Activated naive CD4-positive, alpha-beta T cell treated with anti-CD3 and anti-CD28 coated beads, Interleukin-2, amount 50 U/mL, for 24 hours (primary cell): Measurements from ENCODE around the gene TRAF3IP1.

Source experiments
- H3K27ac Mint-ChIP-seq: one replicate; pipeline ENCODE4 v1.8.0; 2021; ENCODE audit warnings: mild to moderate bottlenecking, mixed read lengths
- H3K27me3 Mint-ChIP-seq: one replicate; pipeline ENCODE4 v1.8.0; 2021; ENCODE audit warnings: mixed read lengths
- H3K36me3 Mint-ChIP-seq: one replicate; pipeline ENCODE4 v1.8.0; 2021; ENCODE audit warnings: mixed read lengths
- H3K4me1 Mint-ChIP-seq: one replicate; pipeline ENCODE4 v1.8.0; 2021; ENCODE audit warnings: mixed read lengths
- H3K4me3 Mint-ChIP-seq: one replicate; pipeline ENCODE4 v1.8.0; 2021; ENCODE audit warnings: mild to moderate bottlenecking, mixed read lengths
- H3K9me3 Mint-ChIP-seq: one replicate; pipeline ENCODE4 v1.8.0; 2021; ENCODE audit warnings: mixed read lengths

The TRAF3IP1 gene

GRCh38 chr2:238412067-238412767, 91.9 kb downstream of the TRAF3IP1 start:
- H3K36me3 Mint-ChIP-seq, result peaks cover 3% of the 10 kb centered on the region
- H3K4me1 Mint-ChIP-seq, result no peaks in the 10 kb centered on the region
- H3K4me3 Mint-ChIP-seq, result no peak overlapping the region
- H3K27ac Mint-ChIP-seq, result no peak overlapping the region
- no peaks in the 10 kb centered on the region for H3K9me3 Mint-ChIP-seq
- no peaks in the 10 kb centered on the region for H3K27me3 Mint-ChIP-seq

DNA sequence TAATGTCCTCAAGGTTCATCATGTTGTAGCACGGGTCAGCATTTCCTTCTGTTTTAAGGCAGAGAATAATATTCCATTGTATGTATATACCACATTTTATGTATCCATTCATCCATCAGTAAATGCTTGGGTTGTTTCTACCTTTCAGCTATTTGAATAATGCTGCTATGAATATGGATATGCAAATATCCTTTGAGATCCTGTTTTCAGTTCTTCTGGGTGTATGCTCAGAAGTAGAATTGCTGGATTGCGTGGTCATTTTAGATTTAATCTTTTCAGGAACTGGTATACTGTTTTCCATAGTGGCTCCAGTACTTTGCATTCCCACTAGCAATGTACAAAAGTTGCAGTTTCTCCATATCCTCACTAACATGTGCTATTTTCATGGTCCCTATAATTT, 93.0 kb downstream of the TRAF3IP1 start:
- Mint-ChIP-seq H3K27me3 (no peaks in the 10 kb centered on the region), H3K36me3 (peaks cover 3% of the 10 kb centered on the region), H3K27ac (no peak overlapping the region), H3K9me3 (no peaks in the 10 kb centered on the region), H3K4me1 (no peaks in the 10 kb centered on the region), H3K4me3 (no peak overlapping the region)

DNA sequence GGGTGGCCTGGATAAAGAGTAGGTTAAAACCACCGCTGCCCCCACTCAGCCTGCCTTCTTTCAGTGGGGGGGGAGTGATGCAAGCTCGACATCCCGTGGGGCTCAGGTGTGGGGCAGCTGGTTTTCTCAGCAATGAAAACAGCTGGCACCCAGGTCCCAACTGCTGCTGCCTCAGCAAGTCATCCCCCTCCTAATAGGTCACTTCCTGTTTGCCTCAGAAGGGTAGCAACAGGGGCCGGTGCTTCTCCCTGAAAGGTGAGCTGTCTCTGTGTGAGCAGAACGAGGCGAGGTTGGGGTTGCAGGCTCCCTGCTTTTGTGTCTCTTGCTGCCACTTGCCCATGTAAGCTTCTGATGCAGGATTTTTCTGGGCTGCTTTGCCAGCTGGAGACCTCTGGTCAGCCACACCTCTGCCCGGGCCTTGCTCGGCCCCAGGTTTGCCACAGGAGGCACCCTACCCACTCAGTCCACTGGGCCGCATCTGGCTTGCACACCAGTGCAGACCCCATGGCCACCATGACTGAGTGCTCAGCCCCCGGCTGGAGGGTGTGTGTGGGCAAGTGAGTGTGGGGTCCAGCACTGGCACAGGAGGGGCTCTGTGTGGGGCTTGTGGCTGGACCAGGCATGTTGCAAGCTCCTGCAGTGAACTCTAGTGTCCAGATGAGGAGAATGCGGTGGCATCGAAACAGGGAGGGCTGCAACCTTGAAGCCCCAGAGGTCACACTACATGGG, 94.9 kb downstream of the TRAF3IP1 start:
- no peak overlapping the region for H3K27ac Mint-ChIP-seq

GRCh38 chr2:238415893-238416292, 95.6 kb downstream of the TRAF3IP1 start:
- Mint-ChIP-seq H3K36me3 (peaks cover 3% of the 10 kb centered on the region), H3K4me3 (no peak overlapping the region), H3K27ac (no peak overlapping the region), H3K4me1 (no peaks in the 10 kb centered on the region), H3K27me3 (no peaks in the 10 kb centered on the region), H3K9me3 (no peaks in the 10 kb centered on the region)

More for the DNA sequence above, 94.9 kb downstream of the TRAF3IP1 start:
- no peaks in the 10 kb centered on the region for H3K4me1 Mint-ChIP-seq
- H3K4me3 Mint-ChIP-seq, result no peak overlapping the region
- H3K27me3 Mint-ChIP-seq, result no peaks in the 10 kb centered on the region
- H3K9me3 Mint-ChIP-seq, result no peaks in the 10 kb centered on the region
- H3K36me3 Mint-ChIP-seq, result peaks cover 3% of the 10 kb centered on the region

DNA sequence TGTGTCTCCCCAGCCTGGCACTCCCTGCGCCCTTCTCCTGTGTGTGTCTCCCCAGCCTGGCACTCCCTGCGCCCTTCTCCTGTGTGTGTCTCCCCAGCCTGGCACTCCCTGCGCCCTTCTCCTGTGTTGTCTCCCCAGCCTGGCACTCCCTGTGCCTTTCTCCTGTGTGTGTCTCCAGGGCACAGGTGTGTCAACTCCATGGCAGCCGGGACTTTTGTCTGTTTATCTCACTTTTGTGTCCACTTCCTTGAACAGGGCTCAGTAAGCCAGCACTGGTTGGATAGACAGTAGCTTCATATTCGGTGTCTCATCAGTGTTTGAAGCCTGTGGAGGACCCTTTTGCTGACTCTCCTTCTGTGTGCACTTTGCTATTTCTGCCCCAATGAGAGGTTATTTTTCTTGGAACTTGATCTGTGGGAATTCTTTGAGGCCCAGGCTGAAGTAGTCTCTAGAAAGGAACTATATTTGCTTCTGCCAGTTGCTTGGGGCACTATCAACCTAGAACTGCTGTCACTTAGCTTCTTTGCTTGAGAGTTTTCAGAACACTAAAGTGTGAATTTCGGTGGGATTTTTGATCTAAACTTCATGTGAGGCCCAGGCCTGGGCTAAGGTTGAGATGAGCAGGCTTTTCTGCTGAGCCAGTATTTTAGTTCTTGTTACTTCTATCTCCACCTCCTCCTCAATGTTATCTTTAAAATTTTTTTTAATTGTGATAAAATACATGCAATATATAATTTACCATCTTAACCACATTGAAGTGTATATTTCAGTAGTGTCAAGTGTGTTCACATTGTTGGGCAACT, 98.1 kb downstream of the TRAF3IP1 start:
- Mint-ChIP-seq H3K27ac (no peak overlapping the region), H3K4me3 (no peak overlapping the region), H3K4me1 (no peaks in the 10 kb centered on the region)

GRCh38 chr2:238418999-238419546, 98.8 kb downstream of the TRAF3IP1 start:
- H3K4me3 Mint-ChIP-seq, result no peak overlapping the region
- no peaks in the 10 kb centered on the region for H3K4me1 Mint-ChIP-seq
- H3K27me3 Mint-ChIP-seq, result no peaks in the 10 kb centered on the region
- no peak overlapping the region for H3K27ac Mint-ChIP-seq
- peaks cover 3% of the 10 kb centered on the region for H3K36me3 Mint-ChIP-seq
- no peaks in the 10 kb centered on the region for H3K9me3 Mint-ChIP-seq

More for the DNA sequence above, 98.1 kb downstream of the TRAF3IP1 start:
- Mint-ChIP-seq H3K36me3 (peaks cover 3% of the 10 kb centered on the region), H3K9me3 (no peaks in the 10 kb centered on the region), H3K27me3 (no peaks in the 10 kb centered on the region)

DNA sequence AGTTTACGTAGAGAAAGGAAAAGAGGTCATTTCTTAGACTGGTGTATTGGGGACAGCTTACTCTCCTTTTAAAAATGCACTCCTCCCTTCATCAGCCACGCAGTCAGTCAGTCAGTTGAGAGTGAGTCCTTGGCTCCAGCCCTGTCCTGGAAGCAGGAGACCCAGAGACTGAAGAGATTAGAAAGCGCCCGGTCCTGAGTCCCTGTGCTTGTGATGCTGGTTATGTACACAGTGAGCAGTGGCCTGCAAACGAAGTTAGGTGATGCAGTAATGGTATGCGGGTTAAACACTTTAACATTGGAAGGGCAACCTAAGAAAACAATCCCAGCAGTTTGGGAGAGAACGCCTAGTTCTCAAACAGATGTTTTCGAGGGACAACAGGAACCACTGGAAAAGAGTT, 100.1 kb downstream of the TRAF3IP1 start:
- H3K9me3 Mint-ChIP-seq, result no peaks in the 10 kb centered on the region
- H3K36me3 Mint-ChIP-seq, result peaks cover 3% of the 10 kb centered on the region
- H3K27ac Mint-ChIP-seq, result no peak overlapping the region

GRCh38 chr2:238420878-238421694, 100.8 kb downstream of the TRAF3IP1 start:
- no peak overlapping the region for H3K27ac Mint-ChIP-seq
- peaks cover 6% of the 10 kb centered on the region for H3K4me1 Mint-ChIP-seq
- no peak overlapping the region for H3K4me3 Mint-ChIP-seq
- H3K9me3 Mint-ChIP-seq, result no peaks in the 10 kb centered on the region
- H3K27me3 Mint-ChIP-seq, result no peaks in the 10 kb centered on the region
- H3K36me3 Mint-ChIP-seq, result peaks cover 3% of the 10 kb centered on the region

More for the DNA sequence above, 100.1 kb downstream of the TRAF3IP1 start:
- Mint-ChIP-seq H3K4me1 (peaks cover 2% of the 10 kb centered on the region), H3K27me3 (no peaks in the 10 kb centered on the region), H3K4me3 (no peak overlapping the region)

DNA sequence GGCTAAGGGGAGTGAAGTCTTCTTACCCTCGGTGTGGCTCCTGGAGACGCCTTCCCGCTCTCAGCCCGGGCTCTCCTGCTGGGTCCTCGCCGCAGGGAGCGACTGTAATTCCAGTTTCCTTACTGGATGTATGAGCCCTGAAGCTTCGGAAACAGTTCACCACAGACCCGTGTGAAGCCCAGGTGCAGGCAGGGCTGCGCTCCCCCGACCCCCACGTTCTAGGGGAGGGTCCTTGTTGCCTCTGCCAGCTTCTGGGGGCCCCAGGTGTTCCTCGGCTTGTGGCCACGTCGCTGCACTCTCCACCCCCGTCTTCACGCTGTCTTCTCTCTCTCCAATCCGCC, 101.3 kb downstream of the TRAF3IP1 start:
- Mint-ChIP-seq H3K4me1 (peaks cover 8% of the 10 kb centered on the region), H3K27me3 (no peaks in the 10 kb centered on the region), H3K36me3 (peaks cover 2% of the 10 kb centered on the region), H3K4me3 (no peak overlapping the region), H3K27ac (no peak overlapping the region), H3K9me3 (no peaks in the 10 kb centered on the region)

- Mint-ChIP-seq H3K27me3 (no peaks in the 10 kb centered on the region), H3K4me1 (peaks cover 8% of the 10 kb centered on the region), H3K4me3 (no peak overlapping the region), H3K36me3 (no peaks in the 10 kb centered on the region), H3K9me3 (no peaks in the 10 kb centered on the region), H3K27ac (no peak overlapping the region)
Observed at GRCh38 chr2:238422285-238422684, 102.0 kb downstream of the TRAF3IP1 start.

DNA sequence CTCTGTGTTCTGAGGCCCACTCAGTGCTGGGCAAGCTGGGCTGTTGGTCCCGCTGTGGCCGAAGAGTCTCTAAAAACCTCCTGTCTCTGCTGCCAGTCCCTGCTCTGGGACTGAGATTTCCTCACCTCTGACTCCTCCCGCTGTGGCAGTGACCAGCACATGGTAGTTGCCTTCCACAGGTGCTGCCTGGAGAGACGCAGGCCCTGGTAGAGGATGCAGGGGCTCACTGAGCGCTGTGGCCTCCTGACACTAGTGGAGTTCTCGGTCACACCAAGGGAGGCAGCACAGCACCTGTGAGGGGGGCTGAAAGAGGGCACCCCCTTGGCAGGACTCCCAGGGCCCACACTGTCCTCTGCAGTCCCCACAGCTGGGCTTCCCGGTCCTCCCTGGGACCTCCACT, 102.6 kb downstream of the TRAF3IP1 start:
- no peaks in the 10 kb centered on the region for H3K27me3 Mint-ChIP-seq
- H3K36me3 Mint-ChIP-seq, result no peaks in the 10 kb centered on the region
- H3K4me1 Mint-ChIP-seq, result peaks cover 14% of the 10 kb centered on the region
- H3K4me3 Mint-ChIP-seq, result no peak overlapping the region
- no peak overlapping the region for H3K27ac Mint-ChIP-seq
- H3K9me3 Mint-ChIP-seq, result no peaks in the 10 kb centered on the region

DNA sequence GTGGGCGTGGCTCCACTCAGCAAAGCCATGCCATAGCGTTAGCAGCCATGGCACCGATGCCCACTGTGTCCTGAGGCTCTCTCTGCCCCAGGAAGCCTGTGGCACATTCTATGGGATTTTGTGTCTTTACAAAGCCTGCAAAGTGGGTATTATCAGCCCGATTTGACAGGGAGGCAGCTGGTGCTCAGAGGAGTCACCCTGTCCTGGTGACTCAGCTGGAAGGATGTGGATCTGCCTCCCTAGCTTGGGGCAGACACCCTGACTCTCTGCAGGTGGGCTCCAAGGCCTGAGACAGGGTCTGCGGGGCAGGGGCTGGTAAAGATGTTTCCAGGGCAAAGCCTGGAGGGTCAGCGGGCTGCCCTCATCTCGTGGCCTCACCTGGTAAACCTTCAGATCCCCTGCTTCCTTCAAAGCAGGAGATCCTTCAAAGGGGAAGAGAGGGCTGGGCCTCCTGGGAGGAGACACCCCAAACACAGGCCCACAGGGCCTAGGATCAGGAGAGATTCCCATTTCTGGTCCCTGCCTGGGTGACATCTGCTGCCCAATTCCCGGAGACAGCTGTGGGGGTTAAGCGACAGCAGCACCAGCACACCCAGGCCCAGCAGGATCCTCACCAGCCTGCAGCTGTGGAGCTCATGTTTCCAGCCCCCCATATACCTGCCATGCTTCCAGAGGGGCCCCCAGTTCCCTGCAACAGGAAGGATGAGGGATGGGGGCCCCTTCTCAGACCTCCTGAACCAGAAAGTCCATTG, 103.4 kb downstream of the TRAF3IP1 start:
- Mint-ChIP-seq H3K4me3 (no peak overlapping the region), H3K4me1 (peaks cover 22% of the 10 kb centered on the region)

GRCh38 chr2:238424313-238424700, 104.0 kb downstream of the TRAF3IP1 start:
- Mint-ChIP-seq H3K27ac (peak overlapping the region; percentile 80), H3K4me3 (no peak overlapping the region)

More for the DNA sequence above, 103.4 kb downstream of the TRAF3IP1 start:
- no peaks in the 10 kb centered on the region for H3K27me3 Mint-ChIP-seq
- H3K9me3 Mint-ChIP-seq, result no peaks in the 10 kb centered on the region
- no peaks in the 10 kb centered on the region for H3K36me3 Mint-ChIP-seq
- H3K27ac Mint-ChIP-seq, result no peak overlapping the region

DNA sequence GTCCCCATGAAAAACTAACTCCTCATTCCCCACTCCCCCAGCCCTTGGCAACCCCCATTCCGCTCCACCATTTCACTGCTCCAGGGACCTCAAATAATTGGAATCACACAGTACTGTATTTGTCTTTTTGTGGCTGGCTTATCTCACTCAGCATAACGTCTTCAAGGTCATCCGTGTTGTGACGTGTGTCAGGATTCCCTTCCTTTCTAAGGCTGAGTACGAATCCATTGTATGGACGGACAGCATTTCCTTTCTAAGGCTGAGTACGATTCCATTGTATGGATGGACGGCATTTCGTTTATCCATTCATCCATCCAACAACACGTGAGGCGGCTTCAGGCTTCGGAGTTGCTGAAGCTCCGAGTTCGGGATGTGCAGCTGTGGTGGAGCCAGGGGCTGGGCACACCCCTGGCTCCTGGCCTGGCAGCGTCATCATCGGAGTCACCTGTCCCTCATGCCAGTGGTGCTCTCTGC, 105.2 kb downstream of the TRAF3IP1 start:
- H3K27ac Mint-ChIP-seq, result peak overlapping the region; percentile 68
- no peaks in the 10 kb centered on the region for H3K27me3 Mint-ChIP-seq
- H3K9me3 Mint-ChIP-seq, result no peaks in the 10 kb centered on the region

More at GRCh38 chr2:238424313-238424700, 104.0 kb downstream of the TRAF3IP1 start:
- Mint-ChIP-seq H3K4me1 (peaks cover 28% of the 10 kb centered on the region), H3K36me3 (peaks cover under 1% of the 10 kb centered on the region), H3K27me3 (no peaks in the 10 kb centered on the region), H3K9me3 (no peaks in the 10 kb centered on the region)

More for the DNA sequence above, 105.2 kb downstream of the TRAF3IP1 start:
- Mint-ChIP-seq H3K4me3 (peak overlapping the region; percentile 52), H3K36me3 (peaks cover 9% of the 10 kb centered on the region), H3K4me1 (peaks cover 38% of the 10 kb centered on the region)
